ENCODE results near the gene STAT4. TPM values are rescaled to one million over a fixed set of nuclear protein-coding genes. Genes with fewer than 3 reads are reported as not detected.

Gene STAT4
- total RNA-seq, 1 experiment from 2014 or later: 0.44 TPM

- TF ChIP-seq ZNF532 (CRISPR knock-in tag; IDR thresholded peaks at IDR 0.05; ENCODE audit: borderline replicate concordance) (no peak), ATF1 (CRISPR knock-in tag; IDR thresholded peaks at IDR 0.05) (no peak), ZMAT4 (CRISPR knock-in tag; IDR thresholded peaks at IDR 0.05) (no peak)
Observed at GRCh38 chr2:191190861-191191552, 40.2 kb upstream of the STAT4 start (continued).

- Mint-ChIP-seq H3K27ac (no peak overlapping the region), H3K4me1 (no peaks in the 10 kb centered on the region), H3K4me3 (no peak overlapping the region), H3K27me3 (ENCODE audit: low read depth) (no peaks in the 10 kb centered on the region), H3K9me3 (peaks cover 8% of the 10 kb centered on the region), H3K36me3 (no peaks in the 10 kb centered on the region)
- ATAC-seq: no peak
- TF ChIP-seq FOXJ3 (CRISPR knock-in tag; IDR thresholded peaks at IDR 0.05; ENCODE audit: borderline replicate concordance) (no peak), RORB (CRISPR knock-in tag; IDR thresholded peaks at IDR 0.05) (no peak), FOXK1 (CRISPR knock-in tag; IDR thresholded peaks at IDR 0.05) (no peak), JUN (CRISPR knock-in tag; IDR thresholded peaks at IDR 0.05) (no peak), NR3C1 (CRISPR knock-in tag; conservative IDR thresholded peaks at IDR 0.05; ENCODE audit: low read depth) (no peak), E2F5 (CRISPR knock-in tag; IDR thresholded peaks at IDR 0.05) (no peak), ATF6 (CRISPR knock-in tag; IDR thresholded peaks at IDR 0.05) (no peak), NR1H2 (CRISPR knock-in tag; IDR thresholded peaks at IDR 0.05) (no peak), NFATC4 (CRISPR knock-in tag; IDR thresholded peaks at IDR 0.05) (no peak), CTCF (IDR thresholded peaks at IDR 0.05) (no peak), FOXP1 (CRISPR knock-in tag; IDR thresholded peaks at IDR 0.05; ENCODE audit: borderline replicate concordance) (no peak), ZNF423 (CRISPR knock-in tag; IDR thresholded peaks at IDR 0.05) (no peak)
- DNase-seq (ENCODE audit: low spot score): no peak
- ChIA-PET CTCF (no interaction called here), POLR2A (no interaction called here)
Observed at GRCh38 chr2:191190435-191190834, 39.6 kb upstream of the STAT4 start.
